Dedifferentiated amniotic fluid mesenchymal stem cell (primary cell): ENCODE data around the gene SOX6.

ENCODE experiments used
- DNase-seq: peaks from one replicate; pipeline ENCODE4 v3.0.0-alpha.2; 2016; ENCODE audit errors: extremely low spot score

The SOX6 gene

GRCh38 chr11:16191868-16192240, 164.5 kb downstream of the SOX6 start:
- DNase-seq, result no peak

DNA sequence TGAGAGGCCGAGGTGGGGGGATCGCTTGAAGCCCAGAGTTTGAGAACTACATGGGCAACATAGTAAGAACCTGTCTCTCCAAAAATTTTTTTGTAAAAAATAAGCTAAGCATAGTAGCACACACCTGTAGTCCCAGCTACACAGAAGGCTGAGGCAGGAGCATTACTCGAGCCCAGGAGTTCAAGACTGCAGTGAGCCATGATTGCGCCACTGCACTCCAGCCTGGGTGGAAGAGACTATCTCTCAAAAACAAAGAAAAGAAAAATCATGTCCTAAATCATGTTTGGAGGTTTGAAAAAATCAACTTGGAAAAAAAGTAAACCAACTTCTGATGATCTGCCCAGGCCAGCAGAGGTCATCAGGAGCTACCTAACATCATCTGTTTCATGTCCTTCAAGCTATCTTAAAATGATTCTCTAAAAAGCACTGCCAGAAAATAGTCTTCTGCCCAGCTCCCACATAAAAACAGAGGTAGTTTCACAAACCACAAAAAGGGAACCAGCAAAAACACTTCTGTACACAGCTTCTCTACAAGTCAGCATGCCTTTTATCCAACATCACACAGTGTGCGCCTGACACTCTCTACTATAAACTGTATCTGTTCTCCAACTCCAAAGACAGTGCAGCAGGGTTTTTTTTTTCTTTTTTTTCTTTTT, 165.0 kb downstream of the SOX6 start:
- DNase-seq, result no peak

- no peak for DNase-seq
These were observed 169.7 kb downstream of the SOX6 start for GRCh38 chr11:16186680-16187079.

DNA sequence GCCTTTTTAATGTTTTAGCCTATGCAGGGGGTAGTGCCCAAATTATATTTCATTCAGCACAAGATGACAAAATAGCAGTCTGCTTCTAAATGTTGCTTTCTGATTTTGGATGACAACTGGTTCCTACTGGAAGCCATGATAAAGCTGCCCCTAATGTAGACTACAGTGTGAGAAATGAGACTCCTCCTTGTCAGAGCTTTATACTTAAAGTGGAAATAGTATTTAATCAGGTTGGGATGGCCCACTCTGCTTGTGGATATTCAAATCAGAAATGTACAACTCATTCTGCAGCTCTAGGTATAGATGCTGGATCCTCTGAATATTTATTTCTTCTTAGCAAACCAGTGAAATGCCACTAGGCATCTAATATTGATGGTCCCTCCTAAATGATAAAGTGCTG, 171.3 kb downstream of the SOX6 start:
- DNase-seq, result no peak

GRCh38 chr11:16184588-16184987, 171.8 kb downstream of the SOX6 start:
- peak; percentile 53 for DNase-seq

DNA sequence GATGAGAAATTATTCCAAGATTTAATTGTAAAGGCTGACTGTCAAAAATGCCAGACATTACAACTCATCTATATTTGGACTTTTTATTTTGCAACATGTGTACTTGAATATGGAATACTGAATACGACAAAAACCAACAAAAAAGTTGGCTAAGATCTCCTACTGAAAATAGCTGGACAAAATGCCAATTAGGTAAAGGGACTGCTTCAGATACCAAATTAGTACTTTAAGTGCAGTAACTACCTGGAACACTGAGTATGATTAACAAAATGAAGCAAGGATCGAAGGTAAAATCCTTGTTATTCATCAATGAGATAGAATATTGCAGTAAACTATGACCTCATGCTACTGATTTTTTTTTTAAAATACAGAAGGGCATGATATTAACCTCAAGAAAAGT, 173.8 kb downstream of the SOX6 start:
- DNase-seq, result no peak

GRCh38 chr11:16180868-16181267, 175.5 kb downstream of the SOX6 start:
- no peak for DNase-seq

- no peak for DNase-seq
These were observed 176.7 kb downstream of the SOX6 start for GRCh38 chr11:16179676-16180075.

- DNase-seq, result no peak
These were observed 178.1 kb downstream of the SOX6 start for GRCh38 chr11:16178273-16178672.

DNA sequence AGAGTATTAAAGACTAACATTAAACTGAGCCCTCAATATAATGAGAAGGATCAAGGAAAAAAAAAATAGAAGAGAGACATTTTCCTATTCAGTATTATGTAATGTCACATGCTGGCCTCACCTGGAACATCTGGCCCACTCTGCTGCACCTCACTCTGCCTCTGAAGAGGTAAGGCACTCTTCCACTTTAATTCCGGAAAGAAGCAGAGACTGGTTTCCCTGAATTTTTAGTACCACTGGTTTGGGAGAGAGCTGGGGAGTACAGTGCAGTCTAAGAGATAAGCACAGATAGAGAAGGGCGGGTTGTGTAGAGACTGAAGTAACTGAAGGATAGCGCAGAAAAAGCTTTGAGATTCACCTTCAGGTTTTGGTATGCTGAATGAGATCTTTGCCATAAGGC, 178.7 kb downstream of the SOX6 start:
- DNase-seq, result no peak

GRCh38 chr11:16173798-16174197, 182.5 kb downstream of the SOX6 start:
- no peak for DNase-seq

DNA sequence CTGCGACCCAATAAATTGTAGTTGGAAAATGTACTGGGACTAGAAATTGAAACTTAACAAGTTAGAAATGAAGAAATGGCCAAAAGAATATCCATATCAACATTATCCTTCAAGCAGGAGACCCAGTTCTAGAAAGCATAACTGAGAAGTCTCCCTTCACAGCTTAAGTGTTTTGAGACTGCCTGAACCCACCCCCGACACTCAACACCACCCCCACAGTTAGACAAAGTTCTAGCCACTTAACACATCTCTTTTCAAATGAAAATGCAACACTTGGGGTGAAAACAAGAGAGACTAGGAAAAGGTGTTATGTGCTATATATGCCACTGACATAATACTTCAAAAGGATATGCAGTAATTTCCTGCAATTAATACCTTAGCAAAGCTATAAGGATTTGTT, 184.5 kb downstream of the SOX6 start:
- no peak for DNase-seq

DNA sequence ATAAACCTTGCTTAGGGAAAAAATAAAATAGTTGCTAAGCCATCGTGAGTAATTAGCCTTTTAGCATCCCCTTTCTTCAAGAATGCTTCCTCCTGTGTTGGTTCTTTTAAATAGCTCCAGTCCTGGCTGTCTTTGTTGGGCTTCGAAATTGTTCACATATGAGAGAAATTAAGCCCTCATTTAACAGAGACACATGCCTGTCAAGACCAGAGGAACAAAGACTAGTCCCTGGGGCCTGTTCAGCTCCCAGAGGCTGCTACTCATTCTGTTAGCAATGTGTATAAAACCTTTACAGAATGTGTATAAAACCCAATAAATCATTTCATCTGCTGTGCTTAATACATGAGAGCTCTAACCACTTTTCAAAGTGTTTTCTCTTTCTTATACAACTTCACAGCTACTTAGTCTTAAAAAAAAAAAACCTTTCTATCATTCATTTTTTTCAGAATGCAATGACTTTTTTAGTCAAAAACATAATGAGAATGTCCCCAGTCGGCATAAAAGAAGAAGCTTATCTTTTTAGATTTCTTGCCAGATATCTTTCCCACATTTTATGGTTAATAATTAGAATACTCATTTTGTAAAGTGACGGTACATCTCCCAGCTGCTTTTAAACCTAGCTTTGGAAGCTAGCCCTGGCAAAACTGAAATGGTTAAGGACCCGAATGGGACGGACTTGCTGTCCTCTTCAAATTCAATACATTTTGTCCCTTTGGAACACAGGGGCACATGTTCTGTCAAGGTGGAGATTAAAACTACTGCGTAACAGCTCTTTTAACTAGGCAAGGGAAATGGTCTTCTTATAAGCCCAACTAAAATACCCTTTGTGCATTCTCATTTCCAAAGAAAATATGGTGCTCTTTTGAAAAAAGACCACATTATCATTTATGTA, 186.1 kb downstream of the SOX6 start:
- no peak for DNase-seq

GRCh38 chr11:16169541-16169940, 186.8 kb downstream of the SOX6 start:
- DNase-seq, result no peak

DNA sequence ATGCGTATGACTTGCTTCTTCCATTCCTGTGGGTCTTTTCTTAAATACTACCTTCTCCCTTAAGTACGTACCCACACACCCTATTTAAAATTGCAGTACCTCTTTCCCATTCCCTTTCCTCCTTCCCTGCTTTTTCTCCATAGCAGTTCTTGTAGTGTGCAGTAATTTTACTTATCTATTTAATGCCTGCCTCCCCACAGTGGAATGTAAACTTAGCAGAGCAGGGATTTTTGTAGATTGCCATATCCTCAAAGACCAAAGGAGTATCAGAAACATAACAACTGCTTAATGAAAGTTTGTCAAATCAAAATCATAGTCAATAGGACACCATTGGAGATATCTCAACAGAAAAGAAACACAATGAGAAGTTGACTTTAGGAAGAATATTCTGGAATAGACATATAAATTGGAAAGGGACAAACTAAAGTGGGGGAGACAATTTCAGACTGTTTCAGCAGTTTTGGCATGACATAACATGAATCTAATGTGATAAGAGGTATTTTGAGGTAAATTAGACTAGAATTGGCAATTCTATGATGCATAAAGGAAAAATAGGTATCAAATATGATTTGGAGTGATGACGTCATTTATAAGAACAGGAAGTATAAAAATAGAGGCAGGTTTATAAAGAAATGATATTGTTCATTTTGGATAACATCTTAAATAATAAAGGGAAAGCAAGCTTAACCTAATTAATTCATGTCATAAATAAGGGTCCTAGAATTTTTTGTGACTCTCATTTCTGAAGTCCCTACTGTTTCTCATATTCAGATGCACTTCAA, 188.4 kb downstream of the SOX6 start:
- DNase-seq, result no peak

DNA sequence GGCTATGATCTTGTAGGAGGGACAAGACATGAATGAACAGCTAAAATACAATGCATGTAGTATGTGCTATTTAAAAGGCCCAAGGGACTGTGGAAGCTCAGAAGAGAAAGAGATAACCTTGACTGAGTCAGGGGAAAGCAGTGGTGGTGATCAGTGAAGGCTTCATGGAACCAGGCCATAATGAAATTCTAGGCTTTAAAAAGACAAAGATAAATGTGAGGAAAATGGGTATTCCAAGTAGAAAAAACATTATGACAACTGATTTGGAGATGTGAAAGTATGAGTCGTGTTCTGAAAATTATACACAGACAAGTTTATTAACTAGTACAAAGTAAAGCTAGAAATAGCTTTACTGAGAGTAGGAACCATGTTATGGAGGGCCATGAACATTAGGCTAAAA, 189.8 kb downstream of the SOX6 start:
- DNase-seq, result no peak

GRCh38 chr11:16160146-16160545, 196.2 kb downstream of the SOX6 start:
- DNase-seq, result no peak

- DNase-seq, result no peak
These were observed 197.8 kb downstream of the SOX6 start for GRCh38 chr11:16158426-16158994.

DNA sequence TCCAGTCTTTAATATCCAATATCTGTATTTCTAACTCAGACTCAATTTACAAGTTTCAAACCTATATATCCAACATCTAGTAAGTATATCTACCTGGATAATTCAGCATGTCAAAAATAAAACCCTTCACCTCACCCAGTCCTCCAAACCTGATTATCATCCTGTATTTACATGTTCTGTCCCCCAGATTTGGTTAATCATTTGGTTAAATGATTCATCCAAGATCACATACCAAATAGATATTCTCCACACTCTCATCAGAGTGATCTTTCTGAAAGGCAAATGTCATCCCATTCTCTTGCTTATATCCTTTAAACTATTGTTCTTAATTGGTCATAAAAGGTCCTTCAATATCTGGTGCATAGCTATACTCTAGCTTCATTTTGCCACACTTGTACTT, 199.0 kb downstream of the SOX6 start:
- DNase-seq, result no peak

GRCh38 chr11:16155448-16155847, 200.9 kb downstream of the SOX6 start:
- no peak for DNase-seq

- no peak for DNase-seq
These were observed 201.5 kb downstream of the SOX6 start for GRCh38 chr11:16154715-16155396.

DNA sequence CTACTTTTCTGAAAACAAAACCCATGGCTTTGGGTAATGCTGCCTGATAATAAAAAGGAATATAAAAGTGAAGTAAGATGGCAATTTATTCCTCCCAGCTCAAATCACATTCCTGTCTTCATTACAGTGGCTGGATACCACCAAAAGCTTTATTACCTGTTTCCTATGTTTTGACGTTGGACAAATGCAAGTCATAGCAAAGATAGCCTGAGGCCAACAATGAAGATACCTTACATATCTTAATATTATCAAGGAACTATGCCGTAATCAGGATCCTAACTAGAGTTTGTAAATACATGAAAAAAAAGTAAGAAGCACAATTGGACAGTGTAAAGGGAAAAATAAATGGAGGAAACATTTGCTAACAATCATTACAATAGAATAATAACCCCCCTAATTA, 202.4 kb downstream of the SOX6 start:
- no peak for DNase-seq
